Activated CD4-positive, alpha-beta T cell treated with anti-CD3 and anti-CD28 coated beads, Interleukin-2, amount 50 U/mL, for 4 hours (primary cell): Measurements from ENCODE around the gene ATP1A2.

ENCODE experiments used
- DNase-seq, 2 experiments: peaks; one replicate each; pipeline ENCODE4 v3.0.0-alpha.2; 2020

Gene ATP1A2

GRCh38 chr1:160085686-160086455 lies 29.7 kb upstream of the ATP1A2 start:
- peak; percentile 73 to 75 for DNase-seq

GRCh38 chr1:160086456-160086892 lies 29.1 kb upstream of the ATP1A2 start:
- no peak for DNase-seq

- DNase-seq, result no peak
Measured at GRCh38 chr1:160087118-160087662, 28.4 kb upstream of the ATP1A2 start.

GRCh38 chr1:160089883-160090282 lies 25.7 kb upstream of the ATP1A2 start:
- DNase-seq, result no peak

- DNase-seq, result no peak
Measured at GRCh38 chr1:160090760-160091159, 24.8 kb upstream of the ATP1A2 start.

- no peak for DNase-seq
Measured at GRCh38 chr1:160091666-160092223, 23.8 kb upstream of the ATP1A2 start.

- no peak for DNase-seq
Measured at GRCh38 chr1:160092366-160093068, 23.0 kb upstream of the ATP1A2 start.

GRCh38 chr1:160093069-160093395 lies 22.5 kb upstream of the ATP1A2 start:
- no peak for DNase-seq

GRCh38 chr1:160093624-160094290 lies 21.8 kb upstream of the ATP1A2 start:
- no peak for DNase-seq

GRCh38 chr1:160094291-160094625 lies 21.3 kb upstream of the ATP1A2 start:
- no peak for DNase-seq

- no peak for DNase-seq
Measured at GRCh38 chr1:160094806-160095205, 20.8 kb upstream of the ATP1A2 start.

- no peak for DNase-seq
Measured at GRCh38 chr1:160095382-160096105, 20.0 kb upstream of the ATP1A2 start.

GRCh38 chr1:160096274-160097116 lies 19.1 kb upstream of the ATP1A2 start:
- no peak for DNase-seq

GRCh38 chr1:160097151-160097910 lies 18.2 kb upstream of the ATP1A2 start:
- peak; percentile 17 to 26 for DNase-seq

- DNase-seq, result peak; percentile 92 to 93
Measured at GRCh38 chr1:160097911-160098851, 17.4 kb upstream of the ATP1A2 start, which contains the start of gene IGSF8. Gene IGSF8 (minus strand): TSS chr1:160098619. CDS start chr1:160098472, 147 bp downstream.

GRCh38 chr1:160098852-160099561 lies 16.6 kb upstream of the ATP1A2 start:
- DNase-seq, result peak; percentile 99 to 100

- no peak for DNase-seq
Measured at GRCh38 chr1:160099716-160100375, 15.7 kb upstream of the ATP1A2 start.

- peak; percentile 69 for DNase-seq
Measured at GRCh38 chr1:160101037-160101716, 14.4 kb upstream of the ATP1A2 start.
